ENCODE results near the gene ZBTB3.

Gene ZBTB3

DNA sequence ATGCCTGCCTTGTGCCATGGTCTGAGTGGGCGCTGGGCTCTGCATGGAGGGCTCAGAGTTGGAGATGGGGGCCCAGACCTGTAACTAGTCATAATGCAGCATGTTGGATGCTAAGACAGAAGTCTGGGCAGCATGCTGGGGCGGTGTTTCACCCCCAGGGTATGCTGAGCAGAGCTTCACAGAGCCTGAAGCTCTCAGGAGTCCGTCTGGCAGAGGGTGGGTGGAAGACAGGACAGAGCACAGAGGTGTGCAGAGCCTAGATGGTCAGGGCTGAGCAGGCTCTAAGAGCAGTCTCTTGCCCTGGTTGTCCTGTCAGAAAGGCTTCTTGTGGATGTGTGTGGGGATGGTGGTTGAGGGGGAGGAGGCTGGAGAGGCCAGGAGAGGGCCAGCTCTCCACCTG is 24.5 kb upstream of the ZBTB3 start:
- Histone ChIP-seq H3K9ac (no peak overlapping the region), H3K79me2 (ENCODE audit: insufficient read depth, low read depth) (0 out of 2 replicates have a peak, but pooled peaks cover 2% of the 10 kb centered on the region), H3K27ac (no peak overlapping the region), H3K27me3 (ENCODE audit: insufficient read depth, low read depth) (no peaks in the 10 kb centered on the region), H3K4me2 (no peak overlapping the region), H3K36me3 (ENCODE audit: insufficient read depth) (no peaks in the 10 kb centered on the region; the same call in 1 of the 2 replicates), H2AFZ (ENCODE audit: low read depth) (no peak overlapping the region), H3K4me1 (ENCODE audit: low read depth, poor library complexity, severe bottlenecking) (peaks cover 3% of the 10 kb centered on the region), H3K4me3 (IDR thresholded peaks at IDR 0.05; ENCODE audit: insufficient read depth, low read depth, low read length) (no peak overlapping the region), H4K20me1 (ENCODE audit: insufficient read depth) (no peaks in the 10 kb centered on the region)
- TF ChIP-seq, protein P1, sequence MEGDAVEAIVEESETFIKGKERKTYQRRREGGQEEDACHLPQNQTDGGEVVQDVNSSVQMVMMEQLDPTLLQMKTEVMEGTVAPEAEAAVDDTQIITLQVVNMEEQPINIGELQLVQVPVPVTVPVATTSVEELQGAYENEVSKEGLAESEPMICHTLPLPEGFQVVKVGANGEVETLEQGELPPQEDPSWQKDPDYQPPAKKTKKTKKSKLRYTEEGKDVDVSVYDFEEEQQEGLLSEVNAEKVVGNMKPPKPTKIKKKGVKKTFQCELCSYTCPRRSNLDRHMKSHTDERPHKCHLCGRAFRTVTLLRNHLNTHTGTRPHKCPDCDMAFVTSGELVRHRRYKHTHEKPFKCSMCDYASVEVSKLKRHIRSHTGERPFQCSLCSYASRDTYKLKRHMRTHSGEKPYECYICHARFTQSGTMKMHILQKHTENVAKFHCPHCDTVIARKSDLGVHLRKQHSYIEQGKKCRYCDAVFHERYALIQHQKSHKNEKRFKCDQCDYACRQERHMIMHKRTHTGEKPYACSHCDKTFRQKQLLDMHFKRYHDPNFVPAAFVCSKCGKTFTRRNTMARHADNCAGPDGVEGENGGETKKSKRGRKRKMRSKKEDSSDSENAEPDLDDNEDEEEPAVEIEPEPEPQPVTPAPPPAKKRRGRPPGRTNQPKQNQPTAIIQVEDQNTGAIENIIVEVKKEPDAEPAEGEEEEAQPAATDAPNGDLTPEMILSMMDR (conservative IDR thresholded peaks at IDR 0.05; ENCODE audit: low read depth, low read length), result no peak

DNA sequence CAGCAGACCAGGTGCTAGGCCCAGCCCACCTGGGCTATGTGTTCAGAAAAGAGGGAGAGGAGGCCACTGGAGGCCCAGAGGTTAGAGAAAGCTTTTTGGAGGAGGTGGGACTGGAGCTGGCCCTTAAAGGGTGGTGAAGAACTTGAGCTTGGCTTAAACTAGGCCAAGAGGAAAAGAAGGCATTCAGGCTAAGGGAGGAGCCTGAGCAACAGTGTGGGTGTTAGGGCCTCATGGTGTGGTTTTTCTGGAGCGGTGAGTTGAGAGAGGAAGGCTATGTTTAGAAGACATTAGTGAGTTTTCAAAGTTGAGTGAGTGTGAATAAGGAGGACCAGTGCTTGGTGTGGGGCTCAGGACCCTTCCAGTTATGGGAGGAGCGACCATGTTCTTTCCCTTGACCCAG is 23.4 kb upstream of the ZBTB3 start:
- peaks cover 13% of the 10 kb centered on the region for H3K79me2 ChIP-seq (ENCODE audit: insufficient read depth, low read depth)
- no peaks in the 10 kb centered on the region; the same call in 1 of the 2 replicates for H3K36me3 ChIP-seq (ENCODE audit: insufficient read depth)
- H3K27ac ChIP-seq, result no peak overlapping the region

DNA sequence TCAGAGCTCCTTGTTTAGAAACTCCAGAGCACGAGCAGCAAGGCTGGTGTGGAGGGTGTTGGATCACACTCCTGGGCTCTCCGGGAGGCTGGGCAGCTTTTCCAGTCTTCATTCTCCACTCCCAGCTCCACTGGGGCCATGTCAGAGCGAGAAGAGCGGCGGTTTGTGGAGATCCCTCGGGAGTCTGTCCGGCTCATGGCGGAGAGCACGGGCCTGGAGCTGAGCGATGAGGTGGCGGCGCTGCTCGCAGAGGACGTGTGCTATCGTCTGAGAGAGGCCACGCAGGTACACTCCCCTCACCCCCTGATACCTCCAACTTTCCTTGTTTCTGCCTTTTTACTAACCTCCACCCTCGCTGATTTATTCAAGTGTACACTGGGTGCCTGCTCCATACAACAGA is 21.7 kb upstream of the ZBTB3 start:
- H3K4me3 ChIP-seq (IDR thresholded peaks at IDR 0.05; ENCODE audit: insufficient read depth, low read depth, low read length), result no peak overlapping the region
- H3K79me2 ChIP-seq (ENCODE audit: insufficient read depth, low read depth), result peaks cover 21% of the 10 kb centered on the region
- H2AFZ ChIP-seq (ENCODE audit: low read depth), result no peak overlapping the region
- H3K4me1 ChIP-seq (ENCODE audit: low read depth, poor library complexity, severe bottlenecking), result peaks cover 14% of the 10 kb centered on the region
- no peaks in the 10 kb centered on the region; the same call in 1 of the 2 replicates for H3K36me3 ChIP-seq (ENCODE audit: insufficient read depth)
- H3K27ac ChIP-seq, result no peak overlapping the region
- TF ChIP-seq, protein P1 (conservative IDR thresholded peaks at IDR 0.05; ENCODE audit: low read depth, low read length), result no peak
- no peaks in the 10 kb centered on the region for H3K27me3 ChIP-seq (ENCODE audit: insufficient read depth, low read depth)
- H3K9ac ChIP-seq, result no peak overlapping the region
- H4K20me1 ChIP-seq (ENCODE audit: insufficient read depth), result no peaks in the 10 kb centered on the region
- H3K4me2 ChIP-seq, result no peak overlapping the region

More for the DNA sequence above, 23.4 kb upstream of the ZBTB3 start:
- Histone ChIP-seq H3K4me1 (ENCODE audit: low read depth, poor library complexity, severe bottlenecking) (peaks cover 5% of the 10 kb centered on the region), H4K20me1 (ENCODE audit: insufficient read depth) (no peaks in the 10 kb centered on the region), H3K4me2 (no peak overlapping the region), H3K27me3 (ENCODE audit: insufficient read depth, low read depth) (no peaks in the 10 kb centered on the region), H3K9ac (no peak overlapping the region), H2AFZ (ENCODE audit: low read depth) (no peak overlapping the region), H3K4me3 (IDR thresholded peaks at IDR 0.05; ENCODE audit: insufficient read depth, low read depth, low read length) (no peak overlapping the region)
- TF ChIP-seq, protein P1 (conservative IDR thresholded peaks at IDR 0.05; ENCODE audit: low read depth, low read length), result no peak

DNA sequence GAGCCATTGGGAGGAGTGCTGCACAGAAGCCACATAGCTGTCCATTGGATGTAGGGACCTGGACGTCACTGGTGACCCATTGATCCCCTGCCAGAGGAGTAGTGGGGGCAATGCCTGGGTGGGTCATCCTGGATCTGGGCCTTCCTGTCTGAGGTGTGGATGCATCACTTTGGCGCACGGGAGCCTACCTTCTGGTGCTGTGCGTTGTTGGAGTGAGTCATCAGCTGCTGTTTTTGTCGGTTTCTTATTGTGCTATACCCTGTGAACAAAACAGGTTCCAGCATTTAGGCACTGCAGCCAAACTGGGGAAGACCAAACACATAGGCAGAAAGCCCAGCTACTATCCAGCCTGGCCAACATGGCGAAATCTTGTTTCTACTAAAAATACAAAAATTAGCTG is 20.4 kb upstream of the ZBTB3 start:
- Histone ChIP-seq H3K4me2 (no peak overlapping the region), H3K4me3 (IDR thresholded peaks at IDR 0.05; ENCODE audit: insufficient read depth, low read depth, low read length) (no peak overlapping the region), H3K36me3 (ENCODE audit: insufficient read depth) (no peaks in the 10 kb centered on the region; the same call in 1 of the 2 replicates), H3K27ac (no peak overlapping the region), H3K79me2 (ENCODE audit: insufficient read depth, low read depth) (peaks cover 21% of the 10 kb centered on the region), H3K4me1 (ENCODE audit: low read depth, poor library complexity, severe bottlenecking) (peaks cover 23% of the 10 kb centered on the region), H2AFZ (ENCODE audit: low read depth) (no peak overlapping the region), H3K9ac (no peak overlapping the region), H4K20me1 (ENCODE audit: insufficient read depth) (no peaks in the 10 kb centered on the region), H3K27me3 (ENCODE audit: insufficient read depth, low read depth) (no peaks in the 10 kb centered on the region)
- TF ChIP-seq, protein P1 (conservative IDR thresholded peaks at IDR 0.05; ENCODE audit: low read depth, low read length), result no peak

Data from KMS-11 (cell line).